Measurements from ENCODE around the gene ITGA1.
"Not testable (repeated sequence)": the region's sequence is repeated elsewhere in the genome, so short reads cannot be mapped to it uniquely, and the experiment has no call there.

The ITGA1 gene

GRCh38 chr5:52802974-52803336 lies 15.2 kb downstream of the ITGA1 start:
- DNase-seq = no peak

GRCh38 chr5:52804387-52804791 lies 16.7 kb downstream of the ITGA1 start:
- DNase-seq = no peak

- no peak for DNase-seq
Observed at GRCh38 chr5:52804981-52805380, 17.3 kb downstream of the ITGA1 start.

GRCh38 chr5:52805615-52806014 lies 17.9 kb downstream of the ITGA1 start:
- no peak for DNase-seq

- no peak for DNase-seq
Observed at GRCh38 chr5:52807037-52807436, 19.3 kb downstream of the ITGA1 start.

GRCh38 chr5:52807723-52808122 lies 20.0 kb downstream of the ITGA1 start:
- no peak for DNase-seq

DNA sequence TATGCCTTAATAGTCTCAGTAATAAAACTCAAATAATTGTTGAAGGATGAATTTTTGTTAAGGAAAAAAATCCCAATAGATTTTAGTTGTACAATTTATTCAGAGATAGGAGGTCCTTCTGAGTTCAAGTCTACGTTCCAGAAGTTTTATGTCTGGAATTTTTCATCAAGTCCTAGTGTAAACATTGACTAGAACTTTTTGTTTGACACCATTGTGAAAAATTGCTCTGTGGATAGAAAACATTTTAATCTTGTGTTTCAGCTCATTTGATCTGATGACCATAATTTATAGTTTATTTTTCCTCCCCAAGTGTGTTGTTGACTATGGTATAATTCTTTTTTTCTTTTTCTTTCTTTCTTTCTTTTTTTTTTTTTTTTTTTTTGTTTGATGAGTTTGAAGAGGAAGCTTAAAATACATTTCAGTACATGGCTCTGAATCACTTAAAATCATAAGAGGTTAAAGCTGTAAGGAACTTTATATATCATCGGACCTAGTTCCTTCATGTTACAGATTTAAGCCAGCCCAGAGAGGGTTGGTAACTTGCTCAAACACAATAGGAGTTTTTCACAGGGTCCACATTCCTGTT lies 20.7 kb downstream of the ITGA1 start:
- no peak for DNase-seq

DNA sequence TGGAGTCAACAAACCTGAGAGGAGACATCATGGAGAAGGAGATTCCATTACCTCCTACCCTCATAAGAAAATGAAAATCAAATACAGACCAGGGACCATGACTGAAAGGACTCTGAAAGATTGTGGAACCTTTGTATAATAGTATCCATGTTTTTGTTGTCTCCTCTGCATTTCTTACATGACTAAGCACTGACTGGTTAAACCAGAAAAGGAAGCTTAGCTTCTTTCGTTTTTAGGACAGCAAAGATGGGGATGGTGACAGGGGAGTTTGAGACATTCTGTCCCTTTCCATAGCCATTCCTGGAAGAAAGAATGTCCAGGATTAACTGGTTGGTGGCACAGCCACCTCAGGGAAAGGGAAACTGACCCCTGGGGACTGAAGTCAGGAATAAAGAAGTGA lies 22.2 kb downstream of the ITGA1 start:
- DNase-seq = no peak

- no peak for DNase-seq
Observed at GRCh38 chr5:52810426-52810825, 22.7 kb downstream of the ITGA1 start.

DNA sequence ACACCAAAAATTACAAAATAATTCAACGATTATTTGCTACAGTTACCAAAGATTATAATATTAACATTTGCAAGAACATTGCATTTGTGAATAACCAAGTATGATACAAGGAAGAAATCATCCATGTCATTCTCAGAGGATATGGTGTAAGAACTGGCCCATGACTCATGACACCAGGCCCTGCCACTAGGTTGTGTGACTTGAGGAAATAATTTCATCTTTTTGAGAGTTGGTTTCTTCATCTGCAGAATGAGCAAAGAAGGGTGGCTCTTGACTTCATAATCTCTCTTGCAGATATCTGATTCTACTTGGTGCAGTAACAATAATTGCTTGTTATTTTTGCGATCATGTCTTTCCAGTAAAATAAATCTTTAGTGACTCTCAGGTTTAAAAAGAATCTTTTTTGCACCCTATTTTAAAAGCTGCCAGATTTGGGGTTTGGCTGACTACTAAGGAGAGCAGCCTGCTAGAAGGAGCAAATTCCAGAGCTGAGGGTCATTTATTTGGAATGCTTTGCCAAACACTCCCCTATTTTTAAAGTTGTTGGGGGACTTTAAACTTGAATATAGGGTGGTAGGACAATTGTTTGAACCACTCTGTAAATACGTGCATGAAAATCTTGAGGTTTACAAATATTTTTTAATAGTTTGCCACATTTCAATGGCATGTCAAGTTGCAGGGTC lies 23.5 kb downstream of the ITGA1 start:
- no peak for DNase-seq

DNA sequence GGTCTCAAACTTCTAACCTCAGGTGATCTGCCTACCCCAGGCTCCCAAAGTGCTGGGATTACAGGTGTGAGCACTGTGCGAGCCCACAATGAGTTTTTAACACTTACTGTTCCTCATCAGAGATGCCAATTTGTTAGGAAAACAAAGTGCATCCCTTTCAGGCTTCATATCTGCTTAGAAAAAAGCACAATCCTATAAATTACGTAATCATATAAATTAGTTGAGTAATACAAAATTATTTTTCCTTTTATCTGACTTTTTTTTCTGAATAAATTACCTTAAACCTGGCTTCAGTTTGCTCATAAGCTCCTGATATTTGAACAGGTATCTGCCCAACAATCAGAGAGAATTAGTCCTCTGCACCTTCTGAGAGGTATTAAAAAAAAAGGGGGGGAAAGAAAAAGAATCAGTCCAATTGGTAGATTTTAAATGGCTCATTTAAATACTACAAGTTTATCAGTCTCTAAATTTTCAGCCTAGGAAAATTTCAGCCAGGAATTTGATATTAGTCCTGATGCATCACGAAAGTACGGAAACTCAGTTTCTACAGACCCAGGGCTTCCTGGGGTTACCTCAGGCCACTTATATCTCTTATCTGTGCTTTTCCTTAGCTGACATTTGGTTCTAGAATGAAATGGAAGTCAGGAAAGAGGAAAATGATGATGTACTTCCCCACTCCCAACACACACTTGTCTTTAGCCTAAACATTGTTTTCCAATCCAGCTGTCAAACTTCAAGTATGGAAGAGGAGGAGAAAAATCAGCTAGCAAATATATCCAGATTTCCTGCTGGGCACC lies 26.8 kb downstream of the ITGA1 start:
- DNase-seq = no peak

DNA sequence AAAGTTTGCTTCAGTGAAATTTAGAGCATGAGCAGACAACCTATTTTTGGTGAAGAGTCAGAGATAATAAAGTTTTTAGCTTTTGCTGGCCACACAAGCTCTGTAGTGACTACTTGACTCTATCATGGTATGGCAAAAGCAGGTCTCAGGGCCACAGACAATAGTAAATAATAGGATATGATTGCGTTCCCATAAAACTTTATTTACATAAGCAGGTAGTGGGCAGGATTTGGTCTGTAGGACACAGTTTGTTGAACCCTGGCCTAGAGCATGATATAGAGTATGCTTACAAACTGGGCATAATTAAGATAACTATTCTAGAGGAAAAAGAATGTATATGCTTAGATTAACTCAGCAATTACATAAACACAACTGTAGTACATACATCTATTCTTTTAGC lies 30.1 kb downstream of the ITGA1 start:
- DNase-seq = no peak

GRCh38 chr5:52818360-52818759 lies 30.6 kb downstream of the ITGA1 start:
- no peak for DNase-seq

- not testable (repeated sequence) for DNase-seq
Observed at GRCh38 chr5:52818807-52819206, 31.1 kb downstream of the ITGA1 start.

- DNase-seq = no peak
Observed at GRCh38 chr5:52821901-52822300, 34.2 kb downstream of the ITGA1 start.

DNA sequence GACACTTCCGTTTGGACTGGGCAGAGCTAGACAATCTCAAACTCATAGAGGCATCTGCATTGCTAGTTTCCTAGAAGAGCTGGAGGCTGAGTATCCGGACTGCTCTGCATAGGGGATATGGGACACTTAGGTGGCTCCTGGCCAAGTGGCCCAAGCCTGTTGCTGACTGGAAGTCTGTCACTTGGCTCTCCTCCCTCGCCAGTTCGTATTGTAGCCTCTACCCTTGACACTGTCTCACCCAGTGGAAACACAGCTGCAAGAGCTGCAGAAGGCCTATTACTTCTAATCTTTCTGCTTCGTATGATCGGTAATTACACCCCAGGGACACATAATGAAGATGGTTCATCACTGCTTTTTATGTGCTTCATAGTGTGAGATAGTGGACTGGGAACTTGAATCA lies 34.7 kb downstream of the ITGA1 start:
- no peak for DNase-seq

GRCh38 chr5:52824827-52825226 lies 37.1 kb downstream of the ITGA1 start:
- DNase-seq = no peak

DNA sequence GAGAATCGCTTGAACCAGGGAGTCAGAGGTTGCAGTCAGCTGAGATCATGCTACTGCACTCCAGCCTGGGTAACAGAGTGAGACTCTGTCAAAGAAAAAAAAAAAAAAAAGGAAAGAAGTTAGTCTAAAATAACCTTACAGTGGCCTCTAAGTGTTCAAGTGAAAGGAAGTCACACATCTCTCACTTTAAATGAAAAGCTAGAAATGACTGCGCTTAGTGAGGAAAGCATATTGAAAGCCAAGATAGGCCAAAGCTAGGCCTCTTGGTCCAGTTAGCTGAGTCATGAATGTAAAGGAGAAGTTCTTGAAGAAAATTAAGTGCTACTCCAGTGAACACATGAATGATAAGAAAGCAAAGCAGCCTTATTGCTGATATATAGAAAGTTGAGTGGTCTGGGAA lies 38.1 kb downstream of the ITGA1 start:
- no peak for DNase-seq

GRCh38 chr5:52827815-52828214 lies 40.1 kb downstream of the ITGA1 start:
- DNase-seq = no peak

- no peak for DNase-seq
Observed at GRCh38 chr5:52829664-52830063, 41.9 kb downstream of the ITGA1 start.

GRCh38 chr5:52830650-52831049 lies 42.9 kb downstream of the ITGA1 start:
- DNase-seq = no peak

- DNase-seq = no peak
Observed at GRCh38 chr5:52831786-52832511, 44.2 kb downstream of the ITGA1 start.

GRCh38 chr5:52834320-52834719 lies 46.6 kb downstream of the ITGA1 start:
- DNase-seq = no peak

DNA sequence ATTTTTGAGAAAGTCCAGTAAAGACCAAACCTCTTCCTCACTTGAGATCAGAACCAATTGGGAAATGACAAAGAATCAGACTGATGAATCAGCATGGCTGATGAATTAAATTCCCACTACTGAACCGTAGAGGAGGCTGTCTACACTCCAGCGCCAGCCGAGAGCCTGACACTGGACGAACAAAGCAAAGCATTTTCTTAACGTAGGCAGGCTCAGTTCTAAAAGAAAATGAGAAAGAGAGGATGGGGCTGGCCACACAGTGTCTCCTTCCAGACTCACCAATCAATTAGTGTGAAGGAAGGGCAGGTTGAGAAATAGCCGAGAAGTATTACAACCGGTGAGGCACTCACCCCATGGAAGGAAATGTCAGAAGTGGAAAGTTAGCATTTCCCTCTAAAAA lies 49.4 kb downstream of the ITGA1 start:
- no peak for DNase-seq
